Measurements from ENCODE around the gene ANKK1. TPM values are rescaled to one million over a fixed set of nuclear protein-coding genes. Genes with fewer than 3 reads are reported as not detected.

ANKK1 gene
- total RNA-seq, 1 experiment from 2014 or later = 0.22 TPM

GRCh38 chr11:113417428-113417827 lies 29.8 kb downstream of the ANKK1 start:
- H3K9ac ChIP-seq (ENCODE audit: low read length) = no peak overlapping the region
- no peaks in the 10 kb centered on the region for H3K9me3 ChIP-seq (ENCODE audit: control insufficient read depth in 1 of 2, insufficient read depth in 1 of 2, low read depth in 1 of 2, low read length in 2 of 2)
- H3K27ac ChIP-seq (ENCODE audit: low read depth, low read length) = no peak overlapping the region
- H3K4me1 ChIP-seq (ENCODE audit: control insufficient read depth in 1 of 2, insufficient read depth in 2 of 2, low read length in 2 of 2) = no peaks in the 10 kb centered on the region
- no TSS peak for BruUV-seq (replicated peaks)
- CTCF ChIA-PET = no interaction called here
- RAD21 ChIA-PET (ENCODE audit: low non-redundant PET in 1 of 2, low total read pairs in 2 of 2, uncharacterized antibody in 2 of 2, unreplicated experiment in 2 of 2) = no interaction called here
- H3K4me3 ChIP-seq (replicated peaks in 1 of 2; ENCODE audit: low read depth in 1 of 2, low read length in 2 of 2) = no peak overlapping the region
- no peaks in the 10 kb centered on the region for H3K36me3 ChIP-seq (ENCODE audit: control insufficient read depth in 1 of 2, insufficient read depth in 2 of 2, low read length in 2 of 2)
- H4K20me1 ChIP-seq (ENCODE audit: insufficient read depth) = no peaks in the 10 kb centered on the region
- intact Hi-C loops (cut with micrococcal nuclease) = no loop called here
- TF ChIP-seq MAX (IDR thresholded peaks at IDR 0.05) (no peak), EZH2 (IDR thresholded peaks at IDR 0.05) (no peak), YY1 (IDR thresholded peaks at IDR 0.05; ENCODE audit: extremely low read depth, insufficient replicate concordance, low read depth, low read length) (no peak), SRF (IDR thresholded peaks at IDR 0.05; ENCODE audit: low read depth) (no peak), TCF7L2 (IDR thresholded peaks at IDR 0.05; ENCODE audit: borderline replicate concordance, extremely low read depth, insufficient read depth, insufficient read length) (no peak), SIN3A (IDR thresholded peaks at IDR 0.05; ENCODE audit: low read depth) (no peak)
- TF ChIP-seq, protein P1, sequence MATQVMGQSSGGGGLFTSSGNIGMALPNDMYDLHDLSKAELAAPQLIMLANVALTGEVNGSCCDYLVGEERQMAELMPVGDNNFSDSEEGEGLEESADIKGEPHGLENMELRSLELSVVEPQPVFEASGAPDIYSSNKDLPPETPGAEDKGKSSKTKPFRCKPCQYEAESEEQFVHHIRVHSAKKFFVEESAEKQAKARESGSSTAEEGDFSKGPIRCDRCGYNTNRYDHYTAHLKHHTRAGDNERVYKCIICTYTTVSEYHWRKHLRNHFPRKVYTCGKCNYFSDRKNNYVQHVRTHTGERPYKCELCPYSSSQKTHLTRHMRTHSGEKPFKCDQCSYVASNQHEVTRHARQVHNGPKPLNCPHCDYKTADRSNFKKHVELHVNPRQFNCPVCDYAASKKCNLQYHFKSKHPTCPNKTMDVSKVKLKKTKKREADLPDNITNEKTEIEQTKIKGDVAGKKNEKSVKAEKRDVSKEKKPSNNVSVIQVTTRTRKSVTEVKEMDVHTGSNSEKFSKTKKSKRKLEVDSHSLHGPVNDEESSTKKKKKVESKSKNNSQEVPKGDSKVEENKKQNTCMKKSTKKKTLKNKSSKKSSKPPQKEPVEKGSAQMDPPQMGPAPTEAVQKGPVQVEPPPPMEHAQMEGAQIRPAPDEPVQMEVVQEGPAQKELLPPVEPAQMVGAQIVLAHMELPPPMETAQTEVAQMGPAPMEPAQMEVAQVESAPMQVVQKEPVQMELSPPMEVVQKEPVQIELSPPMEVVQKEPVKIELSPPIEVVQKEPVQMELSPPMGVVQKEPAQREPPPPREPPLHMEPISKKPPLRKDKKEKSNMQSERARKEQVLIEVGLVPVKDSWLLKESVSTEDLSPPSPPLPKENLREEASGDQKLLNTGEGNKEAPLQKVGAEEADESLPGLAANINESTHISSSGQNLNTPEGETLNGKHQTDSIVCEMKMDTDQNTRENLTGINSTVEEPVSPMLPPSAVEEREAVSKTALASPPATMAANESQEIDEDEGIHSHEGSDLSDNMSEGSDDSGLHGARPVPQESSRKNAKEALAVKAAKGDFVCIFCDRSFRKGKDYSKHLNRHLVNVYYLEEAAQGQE (IDR thresholded peaks at IDR 0.05; ENCODE audit: low read depth) = no peak
- no peak for DNase-seq (ENCODE audit: low read depth, low spot score)
- H3K27me3 ChIP-seq (ENCODE audit: insufficient read depth, low read length) = peaks cover 24% of the 10 kb centered on the region
- no peaks in the 10 kb centered on the region for H3K9me2 ChIP-seq (ENCODE audit: insufficient read depth)
- POLR2A ChIA-PET = no interaction called here
- no peaks in the 10 kb centered on the region for H3K79me2 ChIP-seq (ENCODE audit: insufficient read depth, low read length)
- H2AFZ ChIP-seq (ENCODE audit: low read depth, low read length, poor library complexity, severe bottlenecking) = no peak overlapping the region
- H3K4me2 ChIP-seq (ENCODE audit: low read length) = no peak overlapping the region
- ATAC-seq = no peak

All from HCT116 (cell line).